Endodermal cell (in vitro differentiated cells): Measurements from ENCODE around the gene PSTPIP1. TPM values are rescaled to one million over a fixed set of nuclear protein-coding genes. Genes with fewer than 3 reads are reported as not detected.

ENCODE experiments used
- DNase-seq: peaks from one replicate; pipeline ENCODE4 v3.0.0-alpha.2; 2017
- H3K27ac ChIP-seq: 2 replicates; pipeline ENCODE4 v1.5.1; 2013; ENCODE audit warnings: mild to moderate bottlenecking, low read depth, low read length, moderate library complexity
- H3K27me3 ChIP-seq: 2 replicates; pipeline ENCODE4 v1.6.1; 2013; ENCODE audit warnings: mild to moderate bottlenecking, low read length, moderate library complexity; ENCODE audit not compliant: insufficient read depth, control insufficient read depth, poor library complexity, severe bottlenecking
- H3K36me3 ChIP-seq: 2 replicates; pipeline ENCODE4 v1.7.0; 2013; ENCODE audit warnings: mild to moderate bottlenecking, low read length, moderate library complexity; ENCODE audit not compliant: control insufficient read depth, insufficient read depth
- H3K4me1 ChIP-seq: one replicate; pipeline ENCODE4 v1.7.0; 2013; ENCODE audit warnings: low read length; ENCODE audit not compliant: control insufficient read depth, insufficient read depth
- H3K4me3 ChIP-seq: 2 replicates; pipeline ENCODE4 v1.5.1; 2013; ENCODE audit warnings: mild to moderate bottlenecking, low read length, moderate library complexity
- H3K9ac ChIP-seq: 2 replicates; pipeline ENCODE4 v1.6.1; 2013; ENCODE audit warnings: mild to moderate bottlenecking, low read length, moderate library complexity; ENCODE audit not compliant: poor library complexity, severe bottlenecking; ENCODE audit errors: extremely low read depth
- H3K9me3 ChIP-seq: 2 replicates; pipeline ENCODE4 v1.6.1; 2013; ENCODE audit warnings: mild to moderate bottlenecking, low read length, moderate library complexity; ENCODE audit not compliant: control insufficient read depth
- H3K27ac Mint-ChIP-seq: 2 replicates; pipeline ENCODE4 v1.8.0; 2020; ENCODE audit warnings: mixed read lengths
- H3K27me3 Mint-ChIP-seq: 2 replicates; pipeline ENCODE4 v1.8.0; 2021; ENCODE audit warnings: mild to moderate bottlenecking, mixed read lengths; ENCODE audit not compliant: insufficient read depth
- H3K36me3 Mint-ChIP-seq: 2 replicates; pipeline ENCODE4 v1.8.0; 2020; ENCODE audit warnings: low read depth, mixed read lengths
- H3K4me1 Mint-ChIP-seq: 2 replicates; pipeline ENCODE4 v1.8.0; 2020; ENCODE audit warnings: mixed read lengths
- H3K4me3 Mint-ChIP-seq: 2 replicates; pipeline ENCODE4 v1.8.0; 2020; ENCODE audit warnings: mild to moderate bottlenecking, moderate library complexity, mixed read lengths
- H3K9me3 Mint-ChIP-seq: 2 replicates; pipeline ENCODE4 v1.8.0; 2020; ENCODE audit warnings: mild to moderate bottlenecking, mixed read lengths
- WGBS, 2 experiments: methylation state at CpG; one replicate each; pipeline versions ENCODE4 v1.1.5 to v1.1.7; 2013; ENCODE audit warnings: missing lambda C conversion rate in 2 of 2, mixed read lengths in 1 of 2; ENCODE audit not compliant: insufficient coverage in 1 of 2, insufficient read length in 1 of 2; 5-methylcytosine and 5-hydroxymethylcytosine counted together
- total RNA-seq, 2 donors: library from RNA; stranded (reverse); fragmentation: NEBNext Ultra II Directional in 1 of 2; extraction: Animal tissue kit (Norgen Biotek cat#: 25700) in 1 of 2; gene quantifications; 2 replicates in 1 of 2; 3 replicates in 1 of 2; pipeline ENCODE4 v1.2.1, GENCODE V29; 2021
- TF ChIP-seq, protein P1 (sequence below): fragments of 200-600 bp; sonication (generic); conservative IDR thresholded peaks from 2 replicates; pipeline ENCODE4 v1.5.0; 2021; ENCODE audit warnings: antibody characterized with exemption, mild to moderate bottlenecking

The PSTPIP1 gene
- total RNA-seq, 2 donors from 2014 or later: 0.29 to 1.5 TPM

DNA sequence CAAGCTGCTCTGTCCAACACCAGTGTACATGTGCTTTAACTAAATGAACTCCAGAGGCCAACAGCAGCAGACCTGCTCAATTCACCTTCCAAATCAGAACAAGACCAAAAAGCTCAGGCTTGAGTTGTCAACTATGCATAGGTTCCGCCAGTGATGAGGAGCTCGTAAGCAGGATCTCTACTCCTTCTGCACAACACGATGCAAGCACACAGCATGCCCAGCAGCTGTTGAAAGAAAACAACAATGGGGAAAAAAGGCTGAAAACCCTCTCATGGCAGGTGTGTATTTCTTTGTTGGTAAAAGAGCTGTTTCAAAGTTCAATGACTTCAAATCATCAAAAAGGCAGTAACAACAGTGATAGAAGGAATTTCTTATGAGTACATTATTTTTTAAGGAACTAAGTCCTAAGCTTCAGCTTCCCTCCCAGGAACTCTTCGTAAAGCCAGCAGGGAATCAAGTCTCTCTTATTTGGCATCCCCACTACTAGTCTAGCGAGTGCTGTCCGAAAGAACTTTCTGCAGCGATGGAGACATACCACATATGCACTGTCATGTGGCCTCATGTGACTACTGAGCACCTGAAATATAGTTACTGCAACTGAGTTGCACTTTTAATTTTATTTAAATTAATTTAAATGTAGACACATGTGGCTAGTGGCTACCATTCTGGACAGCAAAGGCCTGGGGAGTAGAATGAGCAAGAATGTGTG lies 51.9 kb downstream of the PSTPIP1 start:
- no peaks in the 10 kb centered on the region for H3K27me3 Mint-ChIP-seq
- peak overlapping the region; percentile 19 for H3K27ac Mint-ChIP-seq
- H3K27me3 ChIP-seq: no peaks in the 10 kb centered on the region
- no peak overlapping the region for H3K9ac ChIP-seq
- no peaks in the 10 kb centered on the region for H3K4me1 Mint-ChIP-seq
- H3K4me3 Mint-ChIP-seq: no peak overlapping the region
- H3K36me3 Mint-ChIP-seq: peaks cover 48% of the 10 kb centered on the region
- 93 to 95% methylated on average over 4 to 7 of the region's 7 CpGs for WGBS, 2 experiments
- H3K4me3 ChIP-seq: no peak overlapping the region
- no peak overlapping the region for H3K27ac ChIP-seq
- no peaks in the 10 kb centered on the region for H3K9me3 ChIP-seq
- no peak for DNase-seq
- H3K9me3 Mint-ChIP-seq: no peaks in the 10 kb centered on the region
- H3K36me3 ChIP-seq: peaks cover 79% of the 10 kb centered on the region
- H3K4me1 ChIP-seq: no peaks in the 10 kb centered on the region
- TF ChIP-seq, protein P1, sequence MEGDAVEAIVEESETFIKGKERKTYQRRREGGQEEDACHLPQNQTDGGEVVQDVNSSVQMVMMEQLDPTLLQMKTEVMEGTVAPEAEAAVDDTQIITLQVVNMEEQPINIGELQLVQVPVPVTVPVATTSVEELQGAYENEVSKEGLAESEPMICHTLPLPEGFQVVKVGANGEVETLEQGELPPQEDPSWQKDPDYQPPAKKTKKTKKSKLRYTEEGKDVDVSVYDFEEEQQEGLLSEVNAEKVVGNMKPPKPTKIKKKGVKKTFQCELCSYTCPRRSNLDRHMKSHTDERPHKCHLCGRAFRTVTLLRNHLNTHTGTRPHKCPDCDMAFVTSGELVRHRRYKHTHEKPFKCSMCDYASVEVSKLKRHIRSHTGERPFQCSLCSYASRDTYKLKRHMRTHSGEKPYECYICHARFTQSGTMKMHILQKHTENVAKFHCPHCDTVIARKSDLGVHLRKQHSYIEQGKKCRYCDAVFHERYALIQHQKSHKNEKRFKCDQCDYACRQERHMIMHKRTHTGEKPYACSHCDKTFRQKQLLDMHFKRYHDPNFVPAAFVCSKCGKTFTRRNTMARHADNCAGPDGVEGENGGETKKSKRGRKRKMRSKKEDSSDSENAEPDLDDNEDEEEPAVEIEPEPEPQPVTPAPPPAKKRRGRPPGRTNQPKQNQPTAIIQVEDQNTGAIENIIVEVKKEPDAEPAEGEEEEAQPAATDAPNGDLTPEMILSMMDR: no peak

DNA sequence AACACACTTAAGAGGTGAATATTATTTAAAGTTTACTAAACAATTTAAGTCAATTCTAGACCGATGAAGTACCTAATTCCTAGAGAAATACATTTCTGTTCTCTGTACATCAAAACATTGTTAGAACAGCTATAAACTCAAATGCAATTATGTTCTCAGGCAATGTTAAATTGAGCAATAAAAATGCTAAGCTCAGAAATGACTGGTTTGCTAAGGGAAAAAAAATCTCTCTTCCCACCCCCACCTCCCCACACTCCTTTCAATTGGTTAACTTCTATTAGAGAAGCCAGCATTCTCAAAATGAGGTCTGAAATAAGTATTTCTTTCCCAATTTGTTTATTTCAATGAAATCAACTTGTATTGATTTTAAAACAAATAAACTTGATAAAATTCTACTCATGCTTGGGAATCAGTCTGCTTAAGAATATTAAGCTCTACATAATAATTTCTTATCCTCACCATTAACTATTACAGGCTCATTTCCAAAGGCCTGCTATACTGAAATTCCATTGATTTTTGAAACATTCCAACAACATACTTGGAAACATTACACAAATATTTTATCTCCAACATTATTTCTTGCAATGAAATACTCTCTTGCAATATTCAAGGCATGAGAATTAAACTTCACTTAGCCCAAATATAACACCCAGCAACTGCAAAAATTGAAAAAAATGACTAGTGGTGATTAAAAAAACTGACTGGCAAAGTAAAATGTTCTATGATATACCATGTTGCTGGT lies 53.4 kb downstream of the PSTPIP1 start:
- TF ChIP-seq, protein P1: no peak
- Mint-ChIP-seq H3K9me3 (no peaks in the 10 kb centered on the region), H3K4me3 (no peak overlapping the region), H3K27me3 (no peaks in the 10 kb centered on the region), H3K36me3 (peaks cover 53% of the 10 kb centered on the region), H3K4me1 (no peaks in the 10 kb centered on the region), H3K27ac (no peak overlapping the region)
- WGBS, 2 experiments: 100% methylated on average over 1 of the region's 1 CpG; no CpG with 5 or more reads in 1 of the 2 experiments
- Histone ChIP-seq H3K27me3 (no peaks in the 10 kb centered on the region), H3K4me3 (no peak overlapping the region), H3K9ac (no peak overlapping the region), H3K4me1 (no peaks in the 10 kb centered on the region), H3K36me3 (peaks cover 85% of the 10 kb centered on the region), H3K9me3 (no peaks in the 10 kb centered on the region), H3K27ac (no peak overlapping the region)
- no peak for DNase-seq

DNA sequence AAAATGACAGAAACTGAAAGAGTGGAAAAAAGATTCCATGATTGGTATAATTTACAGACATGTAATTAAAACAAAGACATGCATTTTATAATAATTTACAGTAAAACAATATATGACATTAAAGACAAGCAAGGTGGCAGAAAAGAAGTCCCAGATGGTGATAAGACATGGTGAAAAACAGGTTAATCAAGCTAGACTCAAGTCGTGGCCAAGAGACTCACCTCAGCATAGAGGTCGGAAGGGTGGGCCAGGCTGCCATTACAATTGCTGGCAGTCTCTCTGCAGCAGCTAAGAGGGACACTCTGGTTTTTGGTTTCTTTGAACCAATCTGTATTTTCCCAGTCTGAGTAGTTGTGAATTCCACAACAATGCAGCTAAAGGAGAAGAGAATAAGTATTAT lies 57.6 kb downstream of the PSTPIP1 start:
- Mint-ChIP-seq H3K27ac (no peak overlapping the region), H3K36me3 (peaks cover 32% of the 10 kb centered on the region)

More for the DNA sequence above, 57.6 kb downstream of the PSTPIP1 start:
- Histone ChIP-seq H3K9me3 (no peaks in the 10 kb centered on the region), H3K36me3 (peaks cover 57% of the 10 kb centered on the region), H3K9ac (no peak overlapping the region), H3K4me3 (no peak overlapping the region), H3K4me1 (no peaks in the 10 kb centered on the region), H3K27me3 (no peaks in the 10 kb centered on the region), H3K27ac (no peak overlapping the region)
- Mint-ChIP-seq H3K9me3 (no peaks in the 10 kb centered on the region), H3K27me3 (no peaks in the 10 kb centered on the region), H3K4me1 (peaks cover 5% of the 10 kb centered on the region), H3K4me3 (no peak overlapping the region)
- TF ChIP-seq, protein P1: no peak
- DNase-seq: no peak
- 91 to 93% methylated on average over 2 of the region's 2 CpGs for WGBS, 2 experiments
